Esophagus muscularis mucosa (tissue), 3 donors: ENCODE results near the gene ZNF407.
"Not testable (repeated sequence)": the region's sequence is repeated elsewhere in the genome, so short reads cannot be mapped to it uniquely, and the experiment has no call there.

Source experiments
- POLR2A ChIP-seq: fragments of 450-650 bp; IDR thresholded peaks from one replicate; pipeline ENCODE4 v1.6.1; 2017; ENCODE audit warnings: antibody characterized with exemption, moderate library complexity, mild to moderate bottlenecking, low read depth
- POLR2AphosphoS5 ChIP-seq, 2 donors: sonication (generic); formaldehyde crosslinking; IDR thresholded peaks; one replicate each; pipeline ENCODE4 v1.6.1; 2017; ENCODE audit warnings: antibody characterized with exemption in 2 of 2
- TF ChIP-seq, protein P1 (sequence below), 3 experiments: fragments of 200-600 bp in 2 of 3; fragments of 450-650 bp in 1 of 3; sonication (generic) in 2 of 3; IDR thresholded peaks; one replicate each; pipeline ENCODE4 v1.5.1; 2017 to 2019; ENCODE audit warnings: antibody characterized with exemption in 3 of 3, mild to moderate bottlenecking in 2 of 3, moderate library complexity in 1 of 3

DNA sequence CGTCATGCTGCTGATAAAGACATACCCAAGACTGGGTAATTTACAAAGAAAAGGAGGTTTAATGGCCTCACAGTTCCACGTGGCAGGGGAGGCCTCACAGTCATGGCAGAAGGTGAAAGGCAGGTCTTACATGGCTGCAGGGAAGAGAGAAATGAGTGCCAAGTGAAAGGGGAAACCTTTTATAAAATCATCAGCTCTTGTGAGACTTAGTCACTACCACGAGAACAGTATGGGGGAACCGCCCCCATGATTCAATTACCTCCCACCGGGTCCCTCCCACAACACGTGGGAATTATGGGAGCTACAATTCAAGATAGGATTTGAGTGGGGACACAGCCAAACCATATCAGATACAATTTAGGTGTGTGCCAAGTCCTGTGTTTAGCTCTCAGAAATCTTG, 506.4 kb downstream of the ZNF407 start:
- TF ChIP-seq, protein P1, sequence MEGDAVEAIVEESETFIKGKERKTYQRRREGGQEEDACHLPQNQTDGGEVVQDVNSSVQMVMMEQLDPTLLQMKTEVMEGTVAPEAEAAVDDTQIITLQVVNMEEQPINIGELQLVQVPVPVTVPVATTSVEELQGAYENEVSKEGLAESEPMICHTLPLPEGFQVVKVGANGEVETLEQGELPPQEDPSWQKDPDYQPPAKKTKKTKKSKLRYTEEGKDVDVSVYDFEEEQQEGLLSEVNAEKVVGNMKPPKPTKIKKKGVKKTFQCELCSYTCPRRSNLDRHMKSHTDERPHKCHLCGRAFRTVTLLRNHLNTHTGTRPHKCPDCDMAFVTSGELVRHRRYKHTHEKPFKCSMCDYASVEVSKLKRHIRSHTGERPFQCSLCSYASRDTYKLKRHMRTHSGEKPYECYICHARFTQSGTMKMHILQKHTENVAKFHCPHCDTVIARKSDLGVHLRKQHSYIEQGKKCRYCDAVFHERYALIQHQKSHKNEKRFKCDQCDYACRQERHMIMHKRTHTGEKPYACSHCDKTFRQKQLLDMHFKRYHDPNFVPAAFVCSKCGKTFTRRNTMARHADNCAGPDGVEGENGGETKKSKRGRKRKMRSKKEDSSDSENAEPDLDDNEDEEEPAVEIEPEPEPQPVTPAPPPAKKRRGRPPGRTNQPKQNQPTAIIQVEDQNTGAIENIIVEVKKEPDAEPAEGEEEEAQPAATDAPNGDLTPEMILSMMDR (IDR thresholded peaks at IDR 0.05), result not testable (repeated sequence)
- not testable (repeated sequence) for TF ChIP-seq POLR2A; POLR2AphosphoS5 (IDR thresholded peaks at IDR 0.05)
